ENCODE measurements around the gene TUBB8B. TPM values are rescaled to one million over a fixed set of nuclear protein-coding genes. Genes with fewer than 3 reads are reported as not detected.
A peak's percentile ranks its signal among the peaks of the same experiment; 100 is the strongest.
"Not testable (repeated sequence)": the region's sequence is repeated elsewhere in the genome, so short reads cannot be mapped to it uniquely, and the experiment has no call there.

The TUBB8B gene
- not detected in 2 replicates for total RNA-seq (2013; cell fraction: nucleolus; rRNA removed)
- not detected in 2 replicates for total RNA-seq (2014; rRNA removed)
- not detected in 2 replicates for total RNA-seq (2014; rRNA removed; fragmentation: Illumina TruSeq; extraction: Trizol)
- not detected in 2 replicates for total RNA-seq (2021)
- polyA plus RNA-seq (2011; ENCODE audit: low read depth), result not detected
- not detected in 2 replicates for polyA plus RNA-seq (2011; rRNA removed)
- polyA plus RNA-seq (2011; cell fraction: cytosol; rRNA removed), result not detected in 2 replicates
- polyA plus RNA-seq (2011; cell fraction: nucleus; rRNA removed), result not detected in 2 replicates
- polyA plus RNA-seq (2012), result not detected in 2 replicates
- polyA plus RNA-seq (2014; fragmentation: Illumina TruSeq; extraction: Trizol), result not detected in 2 replicates
- polyA plus RNA-seq (2014; fragmentation: Nextera tagmentation; extraction: Ambion mirVana), result not detected
- not detected in 2 replicates for polyA plus RNA-seq (2014; rRNA removed)
- not detected for polyA plus RNA-seq (2016; fragmentation: Nextera tagmentation; extraction: Ambion mirVana)
- polyA minus RNA-seq (2011; rRNA and poly(A)+ RNA removed), result not detected in 2 replicates
- polyA minus RNA-seq (2011; cell fraction: cytosol; rRNA and poly(A)+ RNA removed), result not detected in 2 replicates
- polyA minus RNA-seq (2011; cell fraction: nucleus; rRNA and poly(A)+ RNA removed), result not detected in 2 replicates
- not detected for Bru-seq, nascent RNA
- not detected for BruChase-seq, experiment 1, labeled RNA remaining after a 6-hour chase
- not detected for BruChase-seq, experiment 2, labeled RNA remaining after a 2-hour chase
- long read RNA-seq, experiment 1, result 0 reads
- long read RNA-seq, experiment 2, result 0 reads

- H3K27ac ChIP-seq (ENCODE audit: control insufficient read depth, insufficient read depth); DNase-seq (ENCODE audit: low read depth, low spot score); SMC1A ChIA-PET (ENCODE audit: uncharacterized antibody, unreplicated experiment); H3K9ac ChIP-seq (ENCODE audit: control insufficient read depth, insufficient read depth, low read length); CTCF ChIA-PET; H3K4me1 ChIP-seq (ENCODE audit: control insufficient read depth, insufficient read depth, low read length); H3K4me3 ChIP-seq; POLR2A ChIA-PET; H3K79me2 ChIP-seq (ENCODE audit: control insufficient read depth, insufficient read depth, low read length); H2AFZ ChIP-seq (ENCODE audit: control insufficient read depth, low read depth, low read length); H3K36me3 ChIP-seq (ENCODE audit: control insufficient read depth in 2 of 2, insufficient read depth in 2 of 2, low read length in 1 of 2); BruUV-seq (replicated peaks); H3K9me3 ChIP-seq (replicated peaks; ENCODE audit: control insufficient read depth, insufficient read depth, low read length); H4K20me1 ChIP-seq (ENCODE audit: control insufficient read depth, insufficient read depth); H3K27me3 ChIP-seq (replicated peaks in 1 of 2; ENCODE audit: control insufficient read depth in 2 of 2, insufficient read depth in 2 of 2, low read length in 1 of 2); FAIRE-seq; H3K4me2 ChIP-seq (ENCODE audit: control insufficient read depth, insufficient read depth); ATAC-seq; intact Hi-C loops (cut with micrococcal nuclease; ENCODE audit: unreplicated experiment); RAD21 ChIA-PET (ENCODE audit: unreplicated experiment); in situ Hi-C loops (cut with MboI): not testable (repeated sequence)
- 84% methylated on average over 32 of the region's 37 CpGs for WGBS (ENCODE audit: insufficient coverage, insufficient replicate concordance, low lambda C conversion rate, missing lambda C conversion rate)
Measured at GRCh38 chr18:49176-49665, at the start of gene TUBB8B. TSS of gene TUBB8B (minus strand) at chr18:49615. CDS start at chr18:49557, 58 bp downstream.

DNA sequence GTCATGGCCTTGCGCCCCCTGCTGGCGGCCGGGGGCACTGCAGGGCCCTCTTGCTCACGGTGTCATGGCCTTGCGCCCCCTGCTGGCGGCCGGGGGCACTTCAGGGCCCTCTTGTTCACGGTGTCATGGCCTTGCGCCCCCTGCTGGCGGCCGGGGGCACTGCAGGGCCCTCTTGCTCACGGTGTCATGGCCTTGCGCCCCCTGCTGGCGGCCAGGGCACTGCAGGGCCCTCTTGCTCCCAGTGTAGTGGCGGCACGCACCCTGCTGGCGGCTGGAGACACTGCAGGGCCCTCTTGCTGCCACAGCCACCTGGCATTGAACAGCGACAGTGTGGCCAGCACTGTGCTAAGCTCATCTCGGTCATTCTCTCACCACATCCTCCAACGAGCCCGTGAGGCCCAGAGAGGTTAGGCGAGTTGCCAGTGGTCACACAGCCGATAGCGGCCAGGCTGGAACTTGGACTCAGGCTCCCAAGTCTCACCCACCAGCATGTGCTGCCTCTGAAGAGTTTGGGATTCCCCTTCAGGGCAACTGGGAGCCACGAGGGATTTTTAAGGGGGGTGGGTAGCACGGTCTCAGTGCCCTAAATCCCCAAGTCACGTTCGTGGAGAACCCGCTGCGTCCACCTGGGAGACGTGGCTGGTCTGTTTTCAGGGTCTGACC is 48.0 kb upstream of the TUBB8B start:
- intact Hi-C loops (cut with micrococcal nuclease; ENCODE audit: unreplicated experiment), result not testable (repeated sequence)
- TF ChIP-seq, protein P1, sequence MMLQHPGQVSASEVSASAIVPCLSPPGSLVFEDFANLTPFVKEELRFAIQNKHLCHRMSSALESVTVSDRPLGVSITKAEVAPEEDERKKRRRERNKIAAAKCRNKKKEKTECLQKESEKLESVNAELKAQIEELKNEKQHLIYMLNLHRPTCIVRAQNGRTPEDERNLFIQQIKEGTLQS (IDR thresholded peaks at IDR 0.05; ENCODE audit: borderline replicate concordance, extremely low read depth, low read depth, low read length), result peak; percentile 44; the same call in 1 of the 2 replicates
- peak; percentile 52; the same call in 1 of the 2 replicates for TF ChIP-seq YY1 (IDR thresholded peaks at IDR 0.05; ENCODE audit: low read depth, low read length)
- TF ChIP-seq CREB1 (IDR thresholded peaks at IDR 0.05; ENCODE audit: low read depth), result 0 out of 2 replicates have a peak, but pooled peaks have one; percentile 34
- peak; percentile 44; the same call in 1 of the 2 replicates for TF ChIP-seq CREM (IDR thresholded peaks at IDR 0.05; ENCODE audit: low read depth)
- TF ChIP-seq SMARCA5 (IDR thresholded peaks at IDR 0.05), result peak; percentile 69; the same call in 1 of the 2 replicates
- TF ChIP-seq, protein P2, sequence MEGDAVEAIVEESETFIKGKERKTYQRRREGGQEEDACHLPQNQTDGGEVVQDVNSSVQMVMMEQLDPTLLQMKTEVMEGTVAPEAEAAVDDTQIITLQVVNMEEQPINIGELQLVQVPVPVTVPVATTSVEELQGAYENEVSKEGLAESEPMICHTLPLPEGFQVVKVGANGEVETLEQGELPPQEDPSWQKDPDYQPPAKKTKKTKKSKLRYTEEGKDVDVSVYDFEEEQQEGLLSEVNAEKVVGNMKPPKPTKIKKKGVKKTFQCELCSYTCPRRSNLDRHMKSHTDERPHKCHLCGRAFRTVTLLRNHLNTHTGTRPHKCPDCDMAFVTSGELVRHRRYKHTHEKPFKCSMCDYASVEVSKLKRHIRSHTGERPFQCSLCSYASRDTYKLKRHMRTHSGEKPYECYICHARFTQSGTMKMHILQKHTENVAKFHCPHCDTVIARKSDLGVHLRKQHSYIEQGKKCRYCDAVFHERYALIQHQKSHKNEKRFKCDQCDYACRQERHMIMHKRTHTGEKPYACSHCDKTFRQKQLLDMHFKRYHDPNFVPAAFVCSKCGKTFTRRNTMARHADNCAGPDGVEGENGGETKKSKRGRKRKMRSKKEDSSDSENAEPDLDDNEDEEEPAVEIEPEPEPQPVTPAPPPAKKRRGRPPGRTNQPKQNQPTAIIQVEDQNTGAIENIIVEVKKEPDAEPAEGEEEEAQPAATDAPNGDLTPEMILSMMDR (IDR thresholded peaks at IDR 0.05 in 2 of 3, conservative IDR thresholded peaks at IDR 0.05 in 1 of 3; ENCODE audit: control insufficient read depth in 2 of 3, extremely low read depth in 1 of 3, insufficient read depth in 1 of 3, low read depth in 3 of 3, low read length in 3 of 3), result peak; percentile 41 to 69 (median 60)

More for the DNA sequence above, 48.0 kb upstream of the TUBB8B start:
- POLR2A ChIA-PET; H3K27me3 ChIP-seq (replicated peaks in 1 of 2; ENCODE audit: control insufficient read depth in 2 of 2, insufficient read depth in 2 of 2, low read length in 1 of 2); H3K9me3 ChIP-seq (replicated peaks; ENCODE audit: control insufficient read depth, insufficient read depth, low read length); in situ Hi-C loops (cut with MboI); H3K4me2 ChIP-seq (ENCODE audit: control insufficient read depth, insufficient read depth); BruUV-seq (replicated peaks); RAD21 ChIA-PET (ENCODE audit: unreplicated experiment); SMC1A ChIA-PET (ENCODE audit: uncharacterized antibody, unreplicated experiment); DNase-seq (ENCODE audit: low read depth, low spot score); H3K4me1 ChIP-seq (ENCODE audit: control insufficient read depth, insufficient read depth, low read length); H3K79me2 ChIP-seq (ENCODE audit: control insufficient read depth, insufficient read depth, low read length); H3K36me3 ChIP-seq (ENCODE audit: control insufficient read depth in 2 of 2, insufficient read depth in 2 of 2, low read length in 1 of 2); H3K9ac ChIP-seq (ENCODE audit: control insufficient read depth, insufficient read depth, low read length); H3K4me3 ChIP-seq; H2AFZ ChIP-seq (ENCODE audit: control insufficient read depth, low read depth, low read length); FAIRE-seq; H4K20me1 ChIP-seq (ENCODE audit: control insufficient read depth, insufficient read depth); H3K27ac ChIP-seq (ENCODE audit: control insufficient read depth, insufficient read depth): not testable (repeated sequence)
- ATAC-seq, result peak; percentile 100
- CTCF ChIA-PET, result interaction anchor here (1.4 kb wide), 1 partner anchor 39 kb away, joined by 5 read pairs; no protein-coding TSS in a partner anchor
- WGBS (ENCODE audit: insufficient coverage, insufficient replicate concordance, low lambda C conversion rate, missing lambda C conversion rate), result 18% methylated on average over 20 of the region's 31 CpGs
